ENCODE results near the gene MRI1.

- TF ChIP-seq POLR2A (IDR thresholded peaks at IDR 0.05; ENCODE audit: low read length) (no peak), GATA1 (IDR thresholded peaks at IDR 0.05; ENCODE audit: low read depth, low read length) (no peak)
Observed at GRCh38 chr19:13751436-13751835, 12.9 kb upstream of the MRI1 start.
